HG03064 (cell line): ENCODE data around the gene EPO.

ENCODE experiments used
- ATAC-seq: cut with Tn5 transposase; IDR thresholded peaks from one replicate; pipeline ENCODE4 v1.9.1; 2021; ENCODE audit warnings: low read depth; ENCODE audit not compliant: unreplicated experiment

The EPO gene

DNA sequence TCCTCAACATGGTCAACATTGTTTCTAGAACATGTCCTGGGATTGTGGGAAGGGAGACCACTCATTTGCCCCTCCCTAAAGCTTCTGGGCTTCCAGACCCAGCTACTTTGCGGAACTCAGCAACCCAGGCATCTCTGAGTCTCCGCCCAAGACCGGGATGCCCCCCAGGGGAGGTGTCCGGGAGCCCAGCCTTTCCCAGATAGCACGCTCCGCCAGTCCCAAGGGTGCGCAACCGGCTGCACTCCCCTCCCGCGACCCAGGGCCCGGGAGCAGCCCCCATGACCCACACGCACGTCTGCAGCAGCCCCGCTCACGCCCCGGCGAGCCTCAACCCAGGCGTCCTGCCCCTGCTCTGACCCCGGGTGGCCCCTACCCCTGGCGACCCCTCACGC, at the start of gene EPO:
TSS of gene EPO (plus strand) at position 190 of the 392 bp plus-strand sequence. CDS start 513 bp downstream, outside the sequence.
- no peak for ATAC-seq

GRCh38 chr7:100671353-100672327, 48.6 kb upstream of the EPO start:
- ATAC-seq: no peak

GRCh38 chr7:100673302-100673941, 46.8 kb upstream of the EPO start, which contains the start of gene GNB2:
GNB2 (plus strand) TSS chr7:100673740; CDS start chr7:100676266, 2,526 bp downstream.
- peak; percentile 49 for ATAC-seq

DNA sequence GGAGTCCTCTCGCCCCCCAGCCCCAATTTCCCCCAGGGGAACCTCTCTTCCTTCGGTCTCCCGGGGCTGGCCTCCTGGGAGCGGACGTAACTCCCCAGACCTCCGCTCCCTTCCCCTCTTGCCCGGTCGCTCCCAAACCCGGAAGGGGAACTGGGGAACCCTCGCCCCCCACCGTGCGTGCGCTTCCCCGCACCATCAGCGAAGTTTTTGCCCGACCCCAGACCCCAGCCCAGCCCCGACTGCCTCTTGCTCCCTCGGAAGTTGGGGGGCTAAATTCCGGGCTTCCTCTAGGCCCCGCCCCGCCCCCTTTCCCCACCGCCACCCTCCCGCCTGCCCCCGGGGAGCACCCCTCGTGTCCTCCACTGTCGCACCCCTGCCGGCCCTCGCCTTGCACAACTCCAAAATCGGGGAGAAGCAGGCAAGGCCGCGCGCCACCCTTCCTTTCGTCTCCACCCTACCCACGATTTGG, 46.3 kb upstream of the EPO start:
- ATAC-seq: no peak

- no peak for ATAC-seq
Observed at GRCh38 chr7:100674411-100675104, 45.7 kb upstream of the EPO start.

DNA sequence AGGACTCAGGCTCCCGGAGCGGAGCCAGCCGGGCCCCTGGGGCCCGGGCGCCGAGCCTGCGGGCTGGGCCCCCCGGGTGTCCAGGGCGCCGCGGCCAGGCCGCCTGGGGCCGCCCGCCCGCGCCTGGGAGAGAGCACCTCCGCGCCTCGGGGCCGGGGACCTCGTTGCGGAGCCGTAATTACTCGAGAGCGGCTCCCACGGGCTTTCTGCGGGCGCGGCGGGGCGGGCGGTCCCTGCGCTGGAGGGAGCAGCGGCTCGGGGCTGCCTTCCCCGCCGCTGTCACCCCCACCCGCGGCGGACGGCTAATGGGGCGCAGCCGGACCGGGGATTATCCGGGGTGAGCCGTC, 45.2 kb upstream of the EPO start:
- no peak for ATAC-seq

GRCh38 chr7:100675581-100676350, 44.5 kb upstream of the EPO start:
- ATAC-seq: no peak

DNA sequence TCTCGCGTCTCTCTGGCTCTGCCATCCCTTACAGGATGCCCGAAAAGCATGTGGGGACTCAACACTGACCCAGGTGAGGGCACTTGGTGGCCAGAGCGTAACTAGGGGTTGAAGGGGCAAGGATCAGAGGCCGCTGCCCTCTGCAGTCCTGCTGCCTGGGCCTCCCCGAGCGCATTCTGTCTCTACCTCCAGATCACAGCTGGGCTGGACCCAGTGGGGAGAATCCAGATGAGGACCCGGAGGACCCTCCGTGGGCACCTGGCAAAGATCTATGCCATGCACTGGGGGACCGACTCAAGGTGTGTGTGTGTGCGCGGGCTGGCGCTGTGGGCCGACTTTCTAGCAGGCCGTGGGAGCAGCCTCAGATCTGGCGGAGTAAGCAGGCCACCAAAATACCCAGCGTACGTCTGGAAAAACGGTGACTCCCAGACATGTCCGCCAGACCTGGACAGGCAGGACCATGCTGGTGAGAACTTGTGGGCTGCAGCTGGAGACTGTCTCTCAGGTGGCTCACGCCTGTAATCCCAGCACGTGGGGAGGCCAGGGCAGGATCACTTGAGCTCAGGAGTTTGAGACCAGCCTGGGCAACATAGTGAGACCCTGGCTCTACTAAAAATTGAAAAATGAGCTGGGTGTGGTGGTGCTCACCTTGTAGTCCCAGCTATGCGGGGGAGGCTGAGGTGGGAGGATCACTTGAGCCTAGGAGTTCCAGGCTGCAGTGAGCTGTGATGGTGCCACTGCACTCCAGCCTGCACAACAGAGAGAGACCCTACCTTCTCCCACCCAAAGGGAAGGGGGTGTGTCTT, 43.6 kb upstream of the EPO start:
- no peak for ATAC-seq

DNA sequence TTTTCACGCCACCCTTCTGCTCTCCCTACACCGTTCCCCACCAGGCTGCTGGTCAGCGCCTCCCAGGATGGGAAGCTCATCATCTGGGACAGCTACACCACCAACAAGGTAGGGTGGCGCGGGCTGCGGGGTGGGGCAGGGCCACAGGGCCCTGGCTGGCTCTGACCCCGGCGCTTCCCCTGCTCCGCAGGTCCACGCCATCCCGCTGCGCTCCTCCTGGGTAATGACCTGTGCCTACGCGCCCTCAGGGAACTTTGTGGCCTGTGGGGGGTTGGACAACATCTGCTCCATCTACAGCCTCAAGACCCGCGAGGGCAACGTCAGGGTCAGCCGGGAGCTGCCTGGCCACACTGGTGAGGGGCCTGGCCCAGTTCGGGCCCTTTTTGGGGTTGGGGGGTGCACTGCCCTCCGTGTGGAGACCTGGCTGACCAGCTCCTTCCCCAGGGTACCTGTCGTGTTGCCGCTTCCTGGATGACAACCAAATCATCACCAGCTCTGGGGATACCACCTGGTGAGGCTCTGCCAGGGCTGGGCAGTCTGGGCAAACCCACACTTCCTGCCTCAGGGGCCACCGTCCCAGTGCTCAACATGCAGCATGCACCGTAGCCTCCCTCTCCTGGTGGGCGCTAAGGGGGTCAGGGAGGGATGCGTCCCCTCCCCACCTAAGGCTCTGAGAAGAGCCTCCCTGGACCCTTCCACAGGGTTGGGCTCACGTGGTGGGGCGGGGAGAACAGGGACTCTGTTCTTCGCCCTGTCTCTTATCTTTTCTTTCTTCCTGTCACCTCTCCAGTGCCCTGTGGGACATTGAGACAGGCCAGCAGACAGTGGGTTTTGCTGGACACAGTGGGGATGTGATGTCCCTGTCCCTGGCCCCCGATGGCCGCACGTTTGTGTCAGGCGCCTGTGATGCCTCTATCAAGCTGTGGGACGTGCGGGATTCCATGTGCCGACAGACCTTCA, 42.7 kb upstream of the EPO start:
- ATAC-seq: no peak

DNA sequence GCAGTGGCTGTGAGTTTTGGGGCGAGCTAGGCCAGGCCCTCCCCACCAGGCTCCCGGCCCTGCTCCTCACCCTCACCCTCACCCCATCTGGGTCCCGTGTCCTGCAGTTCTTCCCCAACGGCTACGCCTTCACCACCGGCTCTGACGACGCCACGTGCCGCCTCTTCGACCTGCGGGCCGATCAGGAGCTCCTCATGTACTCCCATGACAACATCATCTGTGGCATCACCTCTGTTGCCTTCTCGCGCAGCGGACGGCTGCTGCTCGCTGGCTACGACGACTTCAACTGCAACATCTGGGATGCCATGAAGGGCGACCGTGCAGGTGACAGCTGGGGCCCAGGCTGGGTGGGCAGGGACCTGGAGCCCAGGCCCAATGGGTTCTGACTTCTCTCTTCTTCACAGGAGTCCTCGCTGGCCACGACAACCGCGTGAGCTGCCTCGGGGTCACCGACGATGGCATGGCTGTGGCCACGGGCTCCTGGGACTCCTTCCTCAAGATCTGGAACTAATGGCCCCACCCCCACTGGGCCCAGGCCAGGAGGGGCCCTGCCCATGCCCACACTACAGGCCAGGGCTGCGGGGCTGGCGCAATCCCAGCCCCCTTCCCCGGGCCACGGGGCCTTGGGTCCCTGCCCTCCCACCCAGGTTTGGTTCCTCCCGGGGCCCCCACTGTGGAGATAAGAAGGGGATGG, 41.8 kb upstream of the EPO start:
- ATAC-seq: no peak

GRCh38 chr7:100679129-100679926, 40.9 kb upstream of the EPO start:
- no peak for ATAC-seq

- no peak for ATAC-seq
Observed at GRCh38 chr7:100679927-100680575, 40.2 kb upstream of the EPO start.

DNA sequence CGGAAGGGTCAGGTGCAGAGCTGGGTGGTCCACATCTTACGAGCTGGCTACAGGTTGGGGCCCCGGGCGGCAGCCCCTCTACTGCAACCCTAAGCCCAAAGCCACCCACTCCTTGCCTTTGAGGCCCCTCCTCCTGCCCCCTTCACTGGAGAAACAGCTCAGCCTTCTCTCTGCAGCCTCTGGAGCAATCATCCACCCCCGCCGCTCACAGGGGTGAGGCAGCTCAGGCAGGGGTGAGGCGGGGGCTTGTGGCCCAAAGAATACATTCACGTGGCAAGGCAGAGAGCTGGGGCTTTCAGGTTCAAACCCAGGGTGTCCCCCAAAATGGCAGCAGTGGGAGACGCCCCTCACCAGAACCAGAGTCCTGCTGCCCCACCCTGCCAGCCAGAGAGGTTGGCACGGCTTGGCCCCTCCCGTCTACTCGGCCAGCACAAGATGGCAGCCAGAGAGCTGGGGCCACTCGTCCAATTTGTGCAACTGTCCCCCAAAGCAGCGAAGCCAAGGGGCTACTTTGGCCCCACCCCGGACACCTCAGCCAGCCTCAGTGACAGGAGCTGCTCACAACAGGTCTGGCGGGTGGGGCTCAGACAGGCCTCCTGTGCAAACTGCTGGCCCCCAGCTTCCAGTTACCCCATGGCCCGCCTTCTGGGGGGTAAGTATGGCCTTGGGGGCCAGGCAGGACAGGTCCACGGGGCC, 39.5 kb upstream of the EPO start:
- ATAC-seq: no peak

- no peak for ATAC-seq
Observed at GRCh38 chr7:100681491-100682227, 38.6 kb upstream of the EPO start.

- ATAC-seq: no peak
Observed at GRCh38 chr7:100682228-100682741, 38.0 kb upstream of the EPO start.
